Amniotic stem cell (primary cell): ENCODE measurements around the gene PATJ.

Experiments
- DNase-seq: peaks from one replicate; lab custom pipeline; 2025; lab: John Stamatoyannopoulos, UW

Gene PATJ

DNA sequence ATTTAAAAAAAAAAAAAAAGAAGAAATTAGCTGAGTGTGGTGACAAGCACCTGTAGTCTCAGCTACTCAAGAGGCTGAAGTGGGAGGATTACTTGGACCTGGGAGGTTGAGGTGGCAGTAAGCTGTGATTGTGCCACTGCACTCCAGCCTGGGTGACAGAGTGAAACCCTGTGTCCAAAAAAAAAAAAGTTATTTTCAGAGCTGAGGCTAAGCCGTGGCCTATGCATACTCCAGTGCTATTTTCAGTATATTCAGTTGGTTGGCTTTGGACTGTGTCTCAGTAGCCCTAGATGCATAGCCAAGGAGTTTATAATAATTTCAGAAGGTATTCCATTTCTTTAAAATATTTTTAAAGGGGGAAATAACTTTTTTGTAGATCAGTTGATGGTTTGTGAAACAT lies 311.9 kb downstream of the PATJ start:
- DNase-seq: no peak

DNA sequence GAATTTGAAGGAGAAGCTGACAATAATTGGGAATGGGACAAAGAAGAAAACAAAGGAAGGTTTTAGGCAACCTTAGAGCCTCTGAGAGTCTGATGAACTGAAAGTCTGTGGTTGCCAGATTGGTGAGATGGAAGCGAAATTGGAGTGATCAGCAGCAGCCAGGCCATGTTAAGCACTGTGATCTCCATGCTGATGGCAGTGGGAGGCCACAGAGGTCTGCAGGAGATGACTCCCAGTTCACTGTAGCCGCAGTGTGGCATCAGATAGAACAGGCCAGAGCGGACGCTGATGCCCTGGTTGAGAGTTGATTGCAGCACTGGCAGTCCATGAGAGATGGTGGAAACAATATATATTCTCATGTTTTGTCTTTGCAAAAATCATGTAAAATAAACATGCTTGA lies 314.9 kb downstream of the PATJ start:
- no peak for DNase-seq

DNA sequence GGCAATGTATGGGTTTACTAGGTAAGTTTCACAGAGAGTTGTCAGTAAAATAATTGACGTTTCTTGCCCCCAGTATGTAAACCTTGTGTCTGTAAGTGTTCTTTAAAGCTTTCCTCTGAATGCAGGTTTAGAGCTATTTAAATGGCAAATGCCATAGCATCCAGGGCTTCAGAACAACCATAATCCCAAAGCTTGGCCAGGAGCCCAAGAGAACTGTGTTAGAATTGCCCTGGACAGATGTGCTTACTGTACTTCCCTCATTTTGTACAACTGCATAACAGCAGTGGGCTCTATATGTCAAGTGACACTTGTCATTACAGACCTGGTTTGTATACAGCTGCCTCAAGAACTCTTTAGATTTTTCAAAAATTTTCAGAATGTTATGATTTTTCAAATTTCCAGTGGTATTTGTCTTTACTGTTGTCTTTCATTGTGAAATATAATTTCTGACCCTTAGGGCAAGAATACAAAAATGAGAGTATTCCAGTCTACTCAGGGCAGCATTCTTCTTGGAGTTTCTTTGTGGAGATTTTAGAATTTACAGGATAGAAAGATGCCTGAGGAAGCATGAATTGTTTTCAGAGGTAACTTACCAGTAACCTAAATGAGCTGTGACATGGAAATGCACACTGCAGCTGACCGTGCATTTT lies 315.5 kb downstream of the PATJ start:
- no peak for DNase-seq

DNA sequence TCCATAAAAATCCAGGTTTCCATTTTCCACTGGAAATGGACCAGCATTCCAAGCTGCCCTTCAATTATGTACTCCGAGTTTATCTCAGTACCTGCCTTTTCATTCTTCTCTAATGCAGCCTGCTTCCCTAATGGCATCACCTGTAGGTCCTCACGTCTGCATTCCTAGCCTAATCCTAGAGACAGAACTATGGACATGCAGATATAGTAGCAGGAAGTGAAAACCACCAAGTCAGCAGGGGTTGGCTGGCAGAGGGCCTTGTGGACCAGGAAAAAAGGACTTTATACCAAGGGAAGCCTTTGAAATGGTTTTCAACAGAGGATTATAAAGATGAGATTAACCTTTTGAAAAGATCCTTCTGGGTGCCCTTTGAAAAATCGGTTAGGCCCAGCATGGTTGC lies 316.7 kb downstream of the PATJ start:
- no peak for DNase-seq

GRCh38 chr1:62062087-62062486 lies 319.8 kb downstream of the PATJ start:
- no peak for DNase-seq

DNA sequence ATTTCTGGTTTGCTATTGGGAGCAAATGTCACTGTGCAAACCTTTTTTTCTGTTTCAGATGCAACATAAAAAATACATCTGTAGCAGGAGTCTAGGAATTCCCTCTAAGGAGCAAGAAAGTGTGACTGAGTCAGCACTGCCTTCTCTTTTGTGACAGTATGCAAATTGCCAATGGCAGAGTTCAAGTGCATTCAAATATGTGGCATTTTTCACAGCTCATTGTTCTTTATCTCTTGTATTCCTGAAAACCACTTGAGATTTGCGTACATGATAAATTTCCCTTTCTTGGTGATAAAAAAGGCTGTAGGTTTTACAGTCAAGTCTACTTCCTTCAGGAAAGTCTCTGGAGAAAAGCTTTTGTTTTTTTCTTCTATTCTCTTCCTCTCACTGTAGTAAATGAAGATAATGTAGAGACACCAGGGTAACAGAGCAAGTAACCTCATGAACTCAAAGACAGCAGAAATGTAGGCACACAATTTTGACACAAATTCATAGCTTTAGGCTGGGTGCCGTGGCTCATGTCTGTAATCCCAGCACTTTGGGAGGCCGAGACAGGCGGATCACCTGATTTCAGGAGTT lies 322.6 kb downstream of the PATJ start:
- no peak for DNase-seq

DNA sequence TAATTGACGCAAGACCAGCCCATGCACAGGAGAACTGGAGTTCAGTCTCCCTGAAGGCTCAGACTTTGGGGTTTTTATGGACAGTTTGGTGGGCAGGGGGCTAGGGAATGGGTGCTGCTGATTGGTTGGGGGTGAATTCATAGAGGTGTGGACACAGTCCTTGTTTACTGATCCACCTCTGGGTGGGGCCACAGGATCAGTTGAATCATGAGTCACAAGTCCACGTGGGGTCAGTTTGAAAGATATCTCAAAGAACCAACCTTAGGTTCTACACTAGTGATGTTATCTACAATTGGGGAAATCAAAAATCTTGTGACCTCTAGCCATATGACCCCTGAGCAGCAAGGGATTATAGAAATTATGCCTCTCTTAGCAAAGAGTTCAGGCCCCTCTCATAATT lies 324.4 kb downstream of the PATJ start:
- DNase-seq: no peak

GRCh38 chr1:62068416-62068843 lies 326.1 kb downstream of the PATJ start:
- DNase-seq: no peak

DNA sequence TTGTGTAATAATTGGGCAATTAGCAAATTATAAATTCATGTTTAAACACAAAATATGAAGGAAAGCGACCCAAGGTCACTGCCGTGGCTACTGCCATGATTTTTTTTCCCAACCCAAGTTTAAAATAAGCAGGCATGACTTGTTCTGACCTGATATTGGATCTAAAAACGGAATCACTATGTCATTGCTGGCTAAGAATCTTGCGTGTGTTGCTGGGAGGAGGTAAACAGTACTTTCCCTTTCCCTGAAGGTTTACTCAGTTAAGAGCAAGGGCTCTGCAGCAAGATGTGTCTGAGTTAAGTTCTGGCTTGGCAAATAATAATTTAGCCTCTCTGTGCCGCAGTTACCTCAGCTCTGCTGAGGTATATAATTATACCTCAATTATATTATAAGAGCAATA lies 326.7 kb downstream of the PATJ start:
- no peak for DNase-seq

DNA sequence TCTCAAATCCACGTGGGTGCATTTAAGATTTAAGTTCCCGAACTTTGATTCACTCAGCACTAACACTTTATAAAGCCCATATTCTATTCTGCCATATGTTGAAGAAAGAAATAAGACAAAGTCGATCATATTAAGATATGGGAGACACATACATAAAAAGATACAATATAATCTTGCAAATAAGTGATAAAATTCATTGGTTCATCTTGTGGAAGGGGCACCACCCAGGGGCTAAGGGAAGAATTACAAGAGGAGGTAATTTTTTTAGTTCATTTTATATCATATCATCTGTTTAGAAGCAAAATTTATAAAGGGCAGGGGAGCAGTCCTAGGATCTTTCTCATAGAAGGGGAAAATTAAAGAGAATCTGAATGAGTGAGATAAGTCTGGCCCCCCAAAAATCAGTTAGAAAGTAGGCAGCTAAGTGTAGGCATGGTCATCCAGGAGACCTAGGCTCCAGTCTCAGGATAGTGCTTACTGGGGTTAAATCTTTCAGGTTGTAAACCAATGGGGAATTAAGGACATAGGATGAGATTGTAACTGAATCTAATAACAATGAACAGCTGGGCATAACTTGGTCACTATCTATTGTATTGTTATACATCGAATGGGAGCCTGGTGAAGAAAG lies 328.2 kb downstream of the PATJ start:
- DNase-seq: no peak

GRCh38 chr1:62071695-62072094 lies 329.4 kb downstream of the PATJ start:
- DNase-seq: no peak

DNA sequence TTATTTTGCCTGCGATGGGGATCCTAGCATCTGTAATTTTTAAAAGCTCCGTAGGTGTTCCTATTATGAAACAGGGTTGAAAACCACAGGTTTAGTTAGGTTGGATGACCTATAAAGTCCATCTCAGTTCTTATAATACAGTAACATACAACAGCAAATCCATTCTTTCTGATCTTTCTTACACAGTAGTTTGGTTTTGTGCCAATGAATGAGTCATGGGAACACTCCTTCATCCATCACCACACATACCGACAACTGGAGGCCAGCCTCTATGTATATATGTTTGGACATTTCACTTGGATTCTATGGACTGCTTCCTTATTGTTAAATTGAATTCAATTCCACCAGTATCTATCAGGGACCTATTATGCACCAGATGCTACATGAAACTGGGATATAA lies 334.0 kb downstream of the PATJ start:
- DNase-seq: no peak

DNA sequence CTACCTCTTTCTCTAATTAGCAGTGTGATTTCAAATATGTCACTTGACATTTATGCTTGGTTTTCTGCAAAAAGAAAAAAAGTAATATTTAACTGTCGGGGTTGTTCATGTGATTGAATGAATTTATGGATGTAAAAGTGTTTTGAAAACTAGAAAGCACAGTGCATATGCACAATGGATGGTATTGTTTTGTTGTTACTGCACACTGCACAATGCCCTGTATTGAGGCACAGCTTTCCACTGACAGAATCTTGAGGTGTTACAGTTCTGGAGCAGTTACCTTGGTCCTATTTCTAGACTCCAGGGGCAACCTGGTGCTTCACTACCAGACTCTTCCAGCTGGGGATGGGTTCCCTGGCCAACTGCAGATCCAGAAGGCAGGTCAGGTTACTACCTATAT lies 335.5 kb downstream of the PATJ start:
- DNase-seq: no peak

DNA sequence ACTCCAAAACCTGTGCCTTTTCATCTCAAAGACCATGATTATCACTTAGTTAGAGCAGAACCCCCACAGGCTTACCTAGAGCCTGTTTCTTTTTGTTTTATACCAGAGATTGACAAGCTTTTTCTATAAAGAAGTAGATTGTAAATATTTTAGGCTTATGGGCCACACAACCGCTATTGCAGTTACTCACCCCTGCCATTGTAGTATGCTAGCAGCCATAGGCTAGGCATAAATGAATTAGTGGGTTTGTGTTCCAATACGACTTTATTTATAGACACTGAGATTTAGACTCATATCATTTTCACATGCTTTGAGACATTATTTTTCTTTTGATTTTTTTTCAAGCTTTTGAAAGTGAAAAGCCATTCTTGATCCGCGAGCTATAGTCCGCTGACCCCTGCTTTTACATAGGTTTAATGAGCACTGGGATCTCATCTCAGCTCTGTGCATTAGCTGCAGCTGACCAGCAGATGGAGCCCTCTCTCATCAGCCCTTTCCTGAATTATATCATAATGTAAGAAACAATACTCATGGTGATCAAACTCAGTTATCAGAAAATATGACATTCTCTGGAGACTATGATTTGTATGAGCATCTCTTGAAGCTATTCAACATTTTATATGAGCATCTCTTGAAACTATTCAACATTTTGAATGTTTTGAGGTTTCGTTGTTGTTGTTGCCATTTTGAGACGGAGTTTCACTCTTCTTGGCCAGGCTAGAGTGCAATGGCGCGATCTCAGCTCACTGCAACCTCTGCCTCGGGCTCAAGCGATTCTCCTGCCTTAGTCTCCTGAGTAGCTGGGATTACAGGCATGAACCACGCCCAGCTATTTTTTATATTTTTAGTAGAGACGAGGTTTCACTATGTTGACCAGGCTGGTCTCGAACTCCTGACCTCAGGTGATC lies 340.4 kb downstream of the PATJ start:
- no peak for DNase-seq

DNA sequence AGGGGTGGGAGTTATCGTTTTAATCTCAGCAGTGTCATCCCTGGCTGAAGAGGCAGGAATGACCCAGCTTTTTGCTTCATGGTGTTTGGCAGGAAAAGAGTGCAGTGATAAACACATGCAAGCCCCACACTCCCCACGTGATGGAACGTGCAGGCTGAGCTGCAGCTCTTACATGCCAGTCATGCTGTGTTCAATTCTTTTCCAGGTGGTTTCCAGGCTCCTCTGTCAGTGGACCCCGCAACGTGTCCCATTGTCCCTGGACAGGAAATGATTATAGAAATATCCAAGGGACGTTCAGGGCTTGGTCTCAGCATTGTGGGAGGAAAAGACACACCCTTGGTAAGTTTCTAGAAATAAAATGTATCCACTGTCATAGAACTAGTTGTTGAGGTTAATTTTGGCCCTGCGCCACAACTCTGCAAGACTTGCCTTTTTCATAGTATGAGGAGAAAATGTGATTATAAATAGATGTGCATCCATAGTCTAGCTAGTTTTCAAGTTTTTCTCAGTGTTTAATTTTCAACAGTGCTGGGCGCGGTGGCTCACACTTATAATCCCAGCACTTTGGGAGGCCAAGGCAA lies 342.1 kb downstream of the PATJ start:
- no peak for DNase-seq

DNA sequence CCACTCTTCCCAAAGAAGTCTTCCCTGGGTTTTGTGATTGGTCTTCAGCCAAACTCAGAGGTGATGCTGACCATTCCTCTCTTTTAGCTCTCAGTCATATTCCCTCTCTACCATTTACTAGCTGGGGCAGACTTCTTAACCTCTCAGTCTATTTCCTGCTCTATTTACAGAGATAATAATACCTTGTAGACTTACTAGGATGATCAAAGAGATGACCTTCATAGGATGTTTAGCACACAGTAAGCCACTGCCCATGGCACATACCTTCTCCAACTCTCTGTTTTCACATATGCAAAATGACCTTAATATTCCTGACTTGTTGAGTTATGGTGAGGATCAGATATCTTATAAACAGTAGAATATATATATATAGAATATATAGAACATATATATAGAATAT lies 346.2 kb downstream of the PATJ start:
- DNase-seq: no peak

DNA sequence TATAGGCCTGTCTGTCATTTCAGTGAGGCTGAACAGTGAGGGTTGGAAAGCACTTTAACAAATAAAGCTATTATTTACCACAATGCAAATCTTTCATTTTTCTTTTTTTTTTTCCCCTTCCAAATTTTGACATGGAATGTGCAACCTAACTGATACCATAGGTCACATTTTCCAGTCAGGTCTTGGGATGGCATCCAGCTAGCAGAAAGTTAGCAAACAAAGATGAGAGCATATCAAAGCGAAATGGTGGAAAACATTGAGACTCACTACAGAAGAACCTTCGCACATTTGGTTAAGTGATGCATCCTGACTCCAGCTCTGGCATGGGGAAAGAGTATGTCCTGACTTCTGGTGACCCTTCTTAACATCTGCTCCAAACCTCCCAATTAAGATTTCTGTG lies 347.3 kb downstream of the PATJ start:
- DNase-seq: no peak

GRCh38 chr1:62090016-62090415 lies 347.7 kb downstream of the PATJ start:
- no peak for DNase-seq

DNA sequence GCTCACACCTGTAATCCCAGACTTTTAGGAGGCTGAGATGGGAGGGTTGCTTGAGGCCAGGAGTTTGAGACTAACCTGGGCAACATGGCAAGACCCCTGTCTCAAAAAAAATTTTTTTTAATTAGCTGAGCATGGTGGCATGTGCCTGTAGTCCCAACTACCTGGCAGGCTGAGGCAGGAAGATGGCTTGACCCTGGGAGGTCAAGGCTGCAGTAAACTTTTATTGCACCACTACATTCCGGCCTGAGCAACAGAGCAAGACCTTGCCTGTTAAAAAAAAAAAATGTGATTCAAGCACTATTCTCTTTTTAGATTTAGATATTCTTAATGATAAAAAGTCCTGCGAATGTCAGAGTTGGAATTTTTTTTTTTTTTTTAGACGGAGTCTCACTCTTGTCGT lies 349.8 kb downstream of the PATJ start:
- no peak for DNase-seq

- no peak for DNase-seq
Observed at GRCh38 chr1:62093261-62093660, 351.0 kb downstream of the PATJ start.

GRCh38 chr1:62097464-62097863 lies 355.2 kb downstream of the PATJ start:
- DNase-seq: no peak

DNA sequence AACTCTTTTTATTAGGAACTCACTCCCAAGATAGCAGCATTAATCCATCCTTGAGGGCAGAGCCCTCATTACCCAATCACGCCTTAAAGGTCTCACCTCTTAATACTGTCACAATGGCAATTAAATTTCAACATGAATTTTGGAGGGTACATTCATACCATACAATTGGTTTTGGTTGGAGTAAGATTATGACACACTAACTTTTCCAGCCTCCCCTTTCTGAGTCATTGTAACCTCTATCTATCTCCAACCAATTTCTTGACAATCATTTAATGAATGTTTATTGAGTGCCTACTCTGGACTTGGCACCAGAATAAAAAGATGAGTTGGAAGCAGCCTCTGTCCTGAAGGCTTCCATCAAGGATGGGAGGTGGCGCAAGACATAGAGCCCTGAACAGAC lies 358.2 kb downstream of the PATJ start:
- no peak for DNase-seq
